Muscle layer of duodenum (tissue), 2 donors: Measurements from ENCODE around the gene TRIO.

Experiments
- H3K27ac ChIP-seq: one replicate; pipeline ENCODE4 v1.7.0; 2013; ENCODE audit warnings: mild to moderate bottlenecking, low read length
- H3K27me3 ChIP-seq: one replicate; pipeline ENCODE4 v1.7.0; 2013; ENCODE audit warnings: low read depth, mild to moderate bottlenecking, control low read depth, low read length
- H3K36me3 ChIP-seq, 2 donors: one replicate each; pipeline ENCODE4 v1.7.0; 2013; ENCODE audit warnings: low read length in 2 of 2, control low read depth in 1 of 2, mild to moderate bottlenecking in 1 of 2; ENCODE audit not compliant: insufficient read depth in 2 of 2, control insufficient read depth in 1 of 2
- H3K4me1 ChIP-seq, 2 donors: one replicate each; pipeline ENCODE4 v1.7.0; 2013; ENCODE audit warnings: low read length in 2 of 2, mild to moderate bottlenecking in 2 of 2, control low read depth in 1 of 2, moderate library complexity in 1 of 2; ENCODE audit not compliant: insufficient read depth in 2 of 2, control insufficient read depth in 1 of 2
- H3K4me3 ChIP-seq, 2 donors: one replicate each; pipeline ENCODE4 v1.7.0; 2013; ENCODE audit warnings: low read length in 2 of 2, low read depth in 1 of 2, mild to moderate bottlenecking in 1 of 2
- H3K9me3 ChIP-seq, 2 donors: one replicate each; pipeline ENCODE4 v1.7.0; 2013; ENCODE audit warnings: low read length in 2 of 2, control low read depth in 1 of 2, mild to moderate bottlenecking in 1 of 2; ENCODE audit not compliant: control insufficient read depth in 1 of 2
- donor health status: healthy.

Gene TRIO

GRCh38 chr5:14125262-14125661 lies 17.9 kb upstream of the TRIO start:
- H3K27ac ChIP-seq: no peak overlapping the region
- no peaks in the 10 kb centered on the region for H3K9me3 ChIP-seq
- no peak overlapping the region for H3K4me3 ChIP-seq
- H3K27me3 ChIP-seq: no peaks in the 10 kb centered on the region
- H3K4me1 ChIP-seq: no peaks in the 10 kb centered on the region
- no peaks in the 10 kb centered on the region for H3K36me3 ChIP-seq

- H3K4me3 ChIP-seq: no peak overlapping the region
- H3K27ac ChIP-seq: no peak overlapping the region
- no peaks in the 10 kb centered on the region for H3K36me3 ChIP-seq
- H3K27me3 ChIP-seq: no peaks in the 10 kb centered on the region
- H3K4me1 ChIP-seq: no peaks in the 10 kb centered on the region
- no peaks in the 10 kb centered on the region for H3K9me3 ChIP-seq
Measured at GRCh38 chr5:14127587-14127986, 15.6 kb upstream of the TRIO start.

GRCh38 chr5:14128079-14128478 lies 15.1 kb upstream of the TRIO start:
- Histone ChIP-seq H3K36me3 (no peaks in the 10 kb centered on the region), H3K27me3 (no peaks in the 10 kb centered on the region), H3K9me3 (no peaks in the 10 kb centered on the region), H3K4me3 (no peak overlapping the region), H3K4me1 (no peaks in the 10 kb centered on the region), H3K27ac (no peak overlapping the region)

- H3K36me3 ChIP-seq: no peaks in the 10 kb centered on the region
- no peak overlapping the region for H3K27ac ChIP-seq
- no peaks in the 10 kb centered on the region for H3K9me3 ChIP-seq
Measured at GRCh38 chr5:14129123-14129522, 14.0 kb upstream of the TRIO start.

GRCh38 chr5:14131855-14132503 lies 11.2 kb upstream of the TRIO start:
- Histone ChIP-seq H3K27me3 (no peaks in the 10 kb centered on the region), H3K4me1 (no peaks in the 10 kb centered on the region), H3K4me3 (no peak overlapping the region), H3K27ac (no peak overlapping the region), H3K36me3 (no peaks in the 10 kb centered on the region), H3K9me3 (no peaks in the 10 kb centered on the region)

More at GRCh38 chr5:14129123-14129522, 14.0 kb upstream of the TRIO start:
- H3K27me3 ChIP-seq: no peaks in the 10 kb centered on the region
- no peaks in the 10 kb centered on the region for H3K4me1 ChIP-seq
- no peak overlapping the region for H3K4me3 ChIP-seq

GRCh38 chr5:14133394-14133793 lies 9.7 kb upstream of the TRIO start:
- H3K4me1 ChIP-seq: no peaks in the 10 kb centered on the region
- H3K9me3 ChIP-seq: no peaks in the 10 kb centered on the region
- no peak overlapping the region for H3K4me3 ChIP-seq
- H3K36me3 ChIP-seq: no peaks in the 10 kb centered on the region
- no peaks in the 10 kb centered on the region for H3K27me3 ChIP-seq
- H3K27ac ChIP-seq: no peak overlapping the region

- Histone ChIP-seq H3K27ac (no peak overlapping the region), H3K4me1 (no peaks in the 10 kb centered on the region), H3K4me3 (no peak overlapping the region), H3K36me3 (no peaks in the 10 kb centered on the region), H3K27me3 (no peaks in the 10 kb centered on the region), H3K9me3 (no peaks in the 10 kb centered on the region)
Measured at GRCh38 chr5:14134083-14134482, 9.1 kb upstream of the TRIO start.

- Histone ChIP-seq H3K27me3 (no peaks in the 10 kb centered on the region), H3K4me3 (no peak overlapping the region), H3K9me3 (no peaks in the 10 kb centered on the region), H3K36me3 (no peaks in the 10 kb centered on the region), H3K27ac (no peak overlapping the region), H3K4me1 (no peaks in the 10 kb centered on the region)
Measured at GRCh38 chr5:14134771-14135170, 8.4 kb upstream of the TRIO start.

GRCh38 chr5:14135621-14136020 lies 7.5 kb upstream of the TRIO start:
- Histone ChIP-seq H3K27me3 (no peaks in the 10 kb centered on the region), H3K27ac (no peak overlapping the region), H3K36me3 (no peaks in the 10 kb centered on the region), H3K9me3 (no peaks in the 10 kb centered on the region), H3K4me1 (no peaks in the 10 kb centered on the region), H3K4me3 (no peak overlapping the region)

GRCh38 chr5:14136228-14136627 lies 6.9 kb upstream of the TRIO start:
- H3K9me3 ChIP-seq: no peaks in the 10 kb centered on the region
- no peaks in the 10 kb centered on the region for H3K36me3 ChIP-seq
- no peaks in the 10 kb centered on the region for H3K4me1 ChIP-seq

GRCh38 chr5:14138608-14139540 lies 4.3 kb upstream of the TRIO start:
- Histone ChIP-seq H3K27me3 (no peaks in the 10 kb centered on the region), H3K4me1 (peaks cover 0 to 9% of the 10 kb centered on the region in 2 donors), H3K36me3 (peaks cover 0 to under 1% of the 10 kb centered on the region in 2 donors), H3K4me3 (no peak overlapping the region), H3K27ac (no peak overlapping the region), H3K9me3 (no peaks in the 10 kb centered on the region)

More at GRCh38 chr5:14136228-14136627, 6.9 kb upstream of the TRIO start:
- H3K27ac ChIP-seq: no peak overlapping the region
- no peak overlapping the region for H3K4me3 ChIP-seq
- no peaks in the 10 kb centered on the region for H3K27me3 ChIP-seq
